GM21360 (cell line): ENCODE results near the gene GRK5.
A peak's percentile ranks its signal among the peaks of the same experiment; 100 is the strongest.

Experiments used
- ATAC-seq: cut with Tn5 transposase; IDR thresholded peaks from one replicate; pipeline ENCODE4 v1.9.1; 2021; ENCODE audit warnings: mild to moderate bottlenecking, moderate library complexity; ENCODE audit not compliant: unreplicated experiment

Gene GRK5

GRCh38 chr10:119314486-119314885 lies 107.1 kb downstream of the GRK5 start:
- no peak for ATAC-seq

- ATAC-seq = peak; percentile 44
Measured at GRCh38 chr10:119315128-119316001, 108.0 kb downstream of the GRK5 start.

GRCh38 chr10:119316002-119316358 lies 108.6 kb downstream of the GRK5 start:
- ATAC-seq = no peak

- no peak for ATAC-seq
Measured at GRCh38 chr10:119316729-119317097, 109.3 kb downstream of the GRK5 start.

- no peak for ATAC-seq
Measured at GRCh38 chr10:119318411-119319160, 111.2 kb downstream of the GRK5 start.

GRCh38 chr10:119319161-119319919 lies 112.0 kb downstream of the GRK5 start:
- no peak for ATAC-seq

GRCh38 chr10:119319920-119320258 lies 112.5 kb downstream of the GRK5 start:
- no peak for ATAC-seq

- ATAC-seq = no peak
Measured at GRCh38 chr10:119320981-119321380, 113.6 kb downstream of the GRK5 start.

GRCh38 chr10:119323085-119324016 lies 116.0 kb downstream of the GRK5 start:
- no peak for ATAC-seq

- ATAC-seq = no peak
Measured at GRCh38 chr10:119325131-119325530, 117.8 kb downstream of the GRK5 start.

GRCh38 chr10:119326167-119326566 lies 118.8 kb downstream of the GRK5 start:
- no peak for ATAC-seq

GRCh38 chr10:119327096-119327745 lies 119.8 kb downstream of the GRK5 start:
- ATAC-seq = no peak

- ATAC-seq = no peak
Measured at GRCh38 chr10:119328223-119328622, 120.9 kb downstream of the GRK5 start.

- ATAC-seq = no peak
Measured at GRCh38 chr10:119330342-119330741, 123.0 kb downstream of the GRK5 start.

GRCh38 chr10:119331061-119331460 lies 123.7 kb downstream of the GRK5 start:
- ATAC-seq = no peak

GRCh38 chr10:119333146-119333792 lies 125.9 kb downstream of the GRK5 start:
- ATAC-seq = no peak

- no peak for ATAC-seq
Measured at GRCh38 chr10:119335671-119336353, 128.4 kb downstream of the GRK5 start.

- ATAC-seq = no peak
Measured at GRCh38 chr10:119336599-119336998, 129.2 kb downstream of the GRK5 start.

- no peak for ATAC-seq
Measured at GRCh38 chr10:119337223-119337622, 129.9 kb downstream of the GRK5 start.
